ENCODE measurements around the gene IL4R. TPM values are rescaled to one million over a fixed set of nuclear protein-coding genes. Genes with fewer than 3 reads are reported as not detected.

The IL4R gene
- total and polyA plus RNA-seq, 12 donors, result 5.0 to 28.9 (median 9.9) TPM

GRCh38 chr16:27350006-27350405 is 36.2 kb downstream of the IL4R start:
- Histone ChIP-seq H3K27me3 (no peaks in the 10 kb centered on the region), H3K4me1 (peaks cover 0 to 23% (median 0%) of the 10 kb centered on the region in 9 donors), H3K36me3 (peaks cover 0 to 100% (median 26%) of the 10 kb centered on the region in 9 donors), H3K4me3 (no peak overlapping the region), H3K9me3 (peaks cover 0 to 15% (median 0%) of the 10 kb centered on the region in 11 donors), H3K27ac (no peak overlapping the region)
- ATAC-seq (no peak), DNase-seq (no peak)
- TF ChIP-seq, protein P1, sequence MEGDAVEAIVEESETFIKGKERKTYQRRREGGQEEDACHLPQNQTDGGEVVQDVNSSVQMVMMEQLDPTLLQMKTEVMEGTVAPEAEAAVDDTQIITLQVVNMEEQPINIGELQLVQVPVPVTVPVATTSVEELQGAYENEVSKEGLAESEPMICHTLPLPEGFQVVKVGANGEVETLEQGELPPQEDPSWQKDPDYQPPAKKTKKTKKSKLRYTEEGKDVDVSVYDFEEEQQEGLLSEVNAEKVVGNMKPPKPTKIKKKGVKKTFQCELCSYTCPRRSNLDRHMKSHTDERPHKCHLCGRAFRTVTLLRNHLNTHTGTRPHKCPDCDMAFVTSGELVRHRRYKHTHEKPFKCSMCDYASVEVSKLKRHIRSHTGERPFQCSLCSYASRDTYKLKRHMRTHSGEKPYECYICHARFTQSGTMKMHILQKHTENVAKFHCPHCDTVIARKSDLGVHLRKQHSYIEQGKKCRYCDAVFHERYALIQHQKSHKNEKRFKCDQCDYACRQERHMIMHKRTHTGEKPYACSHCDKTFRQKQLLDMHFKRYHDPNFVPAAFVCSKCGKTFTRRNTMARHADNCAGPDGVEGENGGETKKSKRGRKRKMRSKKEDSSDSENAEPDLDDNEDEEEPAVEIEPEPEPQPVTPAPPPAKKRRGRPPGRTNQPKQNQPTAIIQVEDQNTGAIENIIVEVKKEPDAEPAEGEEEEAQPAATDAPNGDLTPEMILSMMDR (IDR thresholded peaks at IDR 0.05), result no peak
- 80 to 99% methylated on average over 3 of the region's 3 CpGs for WGBS, 2 donors
- intact Hi-C loops (cut with DNase I), result loop anchor here in 2 of 10 donors (10.0 kb wide), 2 partner anchors 45 to 115 kb away; no protein-coding TSS in a partner anchor

DNA sequence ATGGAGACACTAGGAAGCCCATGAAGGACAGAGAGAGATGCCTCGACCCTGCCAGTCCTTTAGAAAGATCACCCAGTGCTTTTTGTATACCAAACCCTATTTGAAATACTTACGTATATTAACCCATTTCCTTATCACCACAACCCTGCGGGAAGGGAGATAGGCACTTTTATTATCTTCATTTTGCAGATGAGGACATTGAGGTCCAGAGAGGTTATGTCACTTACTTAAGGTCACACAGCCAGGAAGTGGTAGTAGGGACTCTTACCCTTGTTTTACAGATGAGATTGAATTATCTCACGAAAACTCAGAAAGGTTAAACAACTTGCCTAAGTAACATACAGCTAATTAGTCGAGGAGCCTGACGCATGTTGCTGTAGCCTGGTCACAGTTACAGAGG is 38.2 kb downstream of the IL4R start:
- H3K27me3 ChIP-seq, result no peaks in the 10 kb centered on the region
- 88 to 89% methylated on average over 6 of the region's 6 CpGs for WGBS, 2 donors
- ATAC-seq (no peak), DNase-seq (no peak)
- peaks cover 0 to 15% (median 0%) of the 10 kb centered on the region in 11 donors for H3K9me3 ChIP-seq
- peaks cover 0 to 100% (median 26%) of the 10 kb centered on the region in 9 donors for H3K36me3 ChIP-seq
- TF ChIP-seq, protein P1 (IDR thresholded peaks at IDR 0.05), result no peak
- intact Hi-C loops (cut with DNase I), result loop anchor here in 2 of 10 donors (10.0 kb wide), 2 partner anchors 47 to 117 kb away; no protein-coding TSS in a partner anchor
- H3K27ac ChIP-seq, result no peak overlapping the region
- peaks cover 0 to 10% (median 0%) of the 10 kb centered on the region in 9 donors for H3K4me1 ChIP-seq
- H3K4me3 ChIP-seq, result no peak overlapping the region

DNA sequence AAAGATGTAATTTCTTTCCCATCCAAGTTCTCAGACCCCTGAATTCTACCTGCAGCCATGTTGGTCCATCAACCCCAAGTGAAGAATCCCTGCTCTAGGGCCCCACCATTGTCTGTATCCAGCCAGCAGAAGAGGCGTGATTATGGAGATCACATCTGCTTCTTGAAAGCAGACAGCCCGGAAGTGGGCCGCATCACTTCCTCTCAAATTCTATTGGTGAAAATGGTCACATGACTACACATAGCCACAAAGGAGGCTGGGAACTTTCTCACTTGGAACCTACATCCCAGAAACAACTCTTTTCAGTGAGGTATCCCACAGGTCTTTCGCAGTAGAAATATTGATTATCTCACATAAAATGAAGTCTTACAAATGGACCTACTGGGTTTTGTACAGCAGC is 40.1 kb downstream of the IL4R start:
- no peaks in the 10 kb centered on the region for H3K27me3 ChIP-seq
- intact Hi-C loops (cut with DNase I), result loop anchor here in 2 of 10 donors (10.0 kb wide), 2 partner anchors 49 to 119 kb away; no protein-coding TSS in a partner anchor
- peaks cover 0 to 15% (median 0%) of the 10 kb centered on the region in 11 donors for H3K9me3 ChIP-seq
- DNase-seq, result no peak
- no peak for ATAC-seq
- H3K36me3 ChIP-seq, result peaks cover 0 to 100% (median 27%) of the 10 kb centered on the region in 9 donors
- no peak overlapping the region for H3K4me3 ChIP-seq
- TF ChIP-seq, protein P1 (IDR thresholded peaks at IDR 0.05), result no peak
- H3K4me1 ChIP-seq, result no peaks in the 10 kb centered on the region
- no peak overlapping the region for H3K27ac ChIP-seq
- WGBS, 2 donors, result 94 to 95% methylated on average over 4 of the region's 4 CpGs

- no peak overlapping the region for H3K27ac ChIP-seq
- WGBS, 2 donors, result 74 to 75% methylated on average over 12 of the region's 12 CpGs
Observed at GRCh38 chr16:27355610-27356009, 41.8 kb downstream of the IL4R start.

More at GRCh38 chr16:27355610-27356009, 41.8 kb downstream of the IL4R start:
- TF ChIP-seq, protein P1 (IDR thresholded peaks at IDR 0.05), result peak in 7 of 9 donors; percentile 27 to 53 (median 39)
- ATAC-seq, result peak in 5 of 8 donors; percentile 41 to 74 (median 62)
- Histone ChIP-seq H3K9me3 (peaks cover 0 to 10% (median 0%) of the 10 kb centered on the region in 11 donors), H3K4me1 (no peaks in the 10 kb centered on the region), H3K27me3 (no peaks in the 10 kb centered on the region), H3K36me3 (peaks cover 0 to 100% (median 32%) of the 10 kb centered on the region in 9 donors), H3K4me3 (no peak overlapping the region)
- intact Hi-C loops (cut with DNase I), result loop anchor here in 2 of 10 donors (10.0 kb wide), 2 partner anchors 51 to 121 kb away; no protein-coding TSS in a partner anchor
- peak; percentile 43 to 56 for DNase-seq
